DMS53 treated with DMSO at 0.1 percent for 48 hours (cell line): ENCODE measurements around the gene ZDHHC11B.
"Not testable (repeated sequence)": the region's sequence is repeated elsewhere in the genome, so short reads cannot be mapped to it uniquely, and the experiment has no call there.

ENCODE experiments used
- DNase-seq: peaks from one replicate; lab custom pipeline; 2025; ENCODE audit not compliant: unreplicated experiment; lab: John Stamatoyannopoulos, UW

Gene ZDHHC11B

DNA sequence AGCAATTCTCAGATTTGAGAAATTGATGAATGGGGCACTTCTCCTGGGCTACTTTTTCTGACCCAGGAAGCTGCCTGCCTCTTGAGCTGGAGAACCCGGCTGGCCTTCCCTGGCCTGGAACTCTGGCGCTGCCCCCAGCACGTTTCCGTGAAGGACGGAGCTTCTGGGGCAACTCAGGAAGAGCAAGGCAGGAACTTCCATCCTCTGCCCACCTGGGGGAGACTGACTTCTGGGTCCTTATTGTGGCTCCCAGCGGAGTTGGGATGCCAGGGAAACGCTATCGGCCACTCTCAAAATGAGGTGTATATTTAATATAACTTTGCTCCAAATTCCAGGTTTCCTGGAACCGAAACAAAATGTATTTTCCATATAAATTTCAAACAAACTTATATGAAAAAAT is 57.4 kb downstream of the ZDHHC11B start:
- DNase-seq = not testable (repeated sequence)

DNA sequence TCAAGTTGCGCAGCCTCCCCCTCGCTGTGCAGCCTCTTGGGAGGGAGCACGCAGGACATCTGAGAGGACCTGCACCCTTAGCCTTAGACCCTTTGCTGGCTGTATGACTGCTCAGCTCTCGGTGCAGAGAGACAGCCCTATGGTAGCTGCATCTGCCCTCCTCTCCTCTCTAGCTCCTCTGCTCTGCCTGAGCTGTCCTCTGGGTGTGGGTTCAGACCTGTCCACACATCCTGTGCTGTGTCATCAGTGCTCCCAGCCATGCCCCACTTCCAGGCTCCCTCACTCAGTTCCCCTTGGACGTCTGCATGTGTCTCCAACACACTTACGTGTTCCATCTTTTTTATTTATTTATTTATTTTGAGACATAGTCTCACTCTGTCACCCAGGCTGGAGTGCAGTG is 60.7 kb downstream of the ZDHHC11B start:
- DNase-seq = not testable (repeated sequence)

DNA sequence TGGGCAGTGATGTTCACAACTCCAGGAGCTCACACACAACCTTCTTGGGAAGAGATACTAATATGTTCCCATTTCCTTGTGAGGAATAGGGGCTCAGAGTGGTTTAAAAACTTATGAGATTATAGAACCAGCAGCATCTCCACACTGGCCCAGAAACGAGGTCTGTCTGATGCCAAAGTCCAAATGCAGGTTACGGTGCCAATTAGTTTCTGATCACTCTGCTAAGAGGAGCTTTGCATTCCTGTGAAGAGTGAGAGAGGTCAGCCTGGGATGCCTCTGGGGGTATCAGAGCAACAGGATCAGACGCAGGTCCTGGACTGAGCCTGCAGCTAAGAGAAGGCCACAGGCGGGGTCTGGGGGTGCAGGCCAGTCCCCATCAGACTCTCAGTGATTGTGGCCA is 61.2 kb downstream of the ZDHHC11B start:
- not testable (repeated sequence) for DNase-seq

- DNase-seq = not testable (repeated sequence)
These were observed 65.2 kb downstream of the ZDHHC11B start for GRCh38 chr5:719379-719778.

- no peak for DNase-seq
These were observed 67.4 kb downstream of the ZDHHC11B start for GRCh38 chr5:717143-717542.

DNA sequence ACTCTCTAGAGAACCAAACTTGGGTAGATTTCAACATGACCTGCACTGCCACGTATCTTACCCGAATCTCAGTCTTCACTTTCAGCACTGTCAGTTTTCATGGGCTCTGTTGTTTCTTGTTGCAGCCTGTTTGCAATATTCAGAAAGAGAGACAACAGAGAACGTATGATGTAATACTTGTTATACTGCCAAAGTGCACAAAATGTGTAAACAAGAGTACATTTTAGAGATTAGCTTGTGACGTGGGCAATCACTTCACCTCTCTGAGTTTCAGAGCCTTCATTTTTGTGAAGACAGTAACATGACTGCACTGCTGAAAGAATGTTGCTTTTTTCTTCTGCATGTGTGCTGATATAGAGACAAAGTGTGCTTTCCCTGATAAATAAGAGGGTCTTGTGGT is 67.8 kb downstream of the ZDHHC11B start:
- peak; percentile 47 for DNase-seq

DNA sequence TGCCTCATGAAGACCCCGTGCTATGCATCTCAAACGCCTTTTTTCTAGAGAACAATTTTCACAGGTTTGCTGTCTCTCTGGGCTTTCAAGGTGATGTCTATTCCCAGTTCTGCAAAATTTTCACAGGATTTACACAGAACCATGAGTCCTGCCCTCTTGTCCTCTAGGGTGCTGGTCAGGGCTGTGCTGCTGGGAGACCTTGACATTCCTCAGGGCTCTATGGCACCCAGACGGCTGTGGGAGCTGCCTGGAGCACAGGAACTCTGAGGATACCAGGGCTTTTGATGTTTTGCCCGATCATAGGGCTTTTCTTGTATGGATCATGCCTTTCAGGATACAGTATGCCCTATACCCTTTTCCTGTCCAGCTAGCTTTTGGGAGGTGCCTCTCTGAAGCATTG is 68.9 kb downstream of the ZDHHC11B start:
- not testable (repeated sequence) for DNase-seq

DNA sequence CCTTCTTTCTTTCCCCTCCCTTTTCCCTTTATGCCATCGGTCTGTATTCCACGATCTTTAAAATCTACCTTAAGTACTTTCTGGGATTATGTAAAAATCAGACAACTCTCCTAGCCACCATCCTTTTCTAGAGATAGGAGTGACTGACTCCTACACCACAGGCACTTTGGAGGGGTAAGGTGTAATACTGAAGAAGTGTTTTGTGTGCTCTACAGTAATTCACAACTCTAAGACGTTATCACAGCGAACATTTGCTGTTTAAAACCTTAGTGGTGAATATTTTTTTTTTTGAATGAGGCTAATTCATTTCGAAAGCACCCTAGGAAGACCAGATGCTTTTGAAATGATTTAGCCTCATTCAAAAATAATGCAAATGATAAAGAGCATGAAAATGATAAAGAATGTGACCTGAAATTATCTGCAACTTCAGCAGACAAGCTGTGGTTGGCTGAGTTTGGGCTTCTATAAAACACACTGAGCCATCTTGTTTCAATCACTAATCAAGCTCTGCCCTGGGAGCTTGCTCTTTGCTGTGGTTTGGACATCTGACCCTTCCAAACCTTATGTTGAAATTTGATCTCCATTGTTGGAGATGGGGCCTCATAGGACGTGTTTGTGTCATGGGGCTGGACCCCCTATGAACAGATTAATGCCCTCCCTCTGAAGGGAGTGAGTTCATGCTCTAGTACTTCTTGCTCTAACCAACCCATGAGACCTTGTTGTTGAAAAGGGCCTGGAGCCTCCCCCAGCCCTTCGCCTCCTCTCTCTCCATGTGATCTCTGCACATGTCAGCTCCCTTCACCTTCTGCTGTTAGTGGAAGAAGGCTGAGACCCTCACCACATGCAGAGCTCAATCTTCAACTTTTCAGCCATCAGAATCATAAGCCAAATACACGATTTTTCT is 70.1 kb downstream of the ZDHHC11B start:
- not testable (repeated sequence) for DNase-seq

DNA sequence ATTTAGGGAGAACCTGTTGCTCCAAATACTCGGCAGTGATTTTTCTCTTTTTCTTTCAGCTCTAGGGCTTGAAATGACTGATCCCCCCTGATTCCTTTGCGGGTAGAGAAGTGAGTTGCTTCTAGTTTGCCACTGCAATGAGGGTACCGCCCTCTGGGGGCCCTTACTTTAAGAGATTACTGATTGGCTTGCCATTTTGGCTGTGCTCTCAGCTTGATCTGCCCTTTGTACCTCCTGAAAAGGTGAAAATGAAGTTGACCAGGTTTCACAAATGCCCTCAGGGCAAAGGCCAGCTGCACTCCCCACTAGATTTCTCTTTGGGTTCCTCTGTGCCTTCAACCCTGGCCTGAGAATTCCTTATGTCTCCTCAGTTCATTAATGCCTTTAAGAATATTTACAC is 70.8 kb downstream of the ZDHHC11B start:
- DNase-seq = not testable (repeated sequence)

DNA sequence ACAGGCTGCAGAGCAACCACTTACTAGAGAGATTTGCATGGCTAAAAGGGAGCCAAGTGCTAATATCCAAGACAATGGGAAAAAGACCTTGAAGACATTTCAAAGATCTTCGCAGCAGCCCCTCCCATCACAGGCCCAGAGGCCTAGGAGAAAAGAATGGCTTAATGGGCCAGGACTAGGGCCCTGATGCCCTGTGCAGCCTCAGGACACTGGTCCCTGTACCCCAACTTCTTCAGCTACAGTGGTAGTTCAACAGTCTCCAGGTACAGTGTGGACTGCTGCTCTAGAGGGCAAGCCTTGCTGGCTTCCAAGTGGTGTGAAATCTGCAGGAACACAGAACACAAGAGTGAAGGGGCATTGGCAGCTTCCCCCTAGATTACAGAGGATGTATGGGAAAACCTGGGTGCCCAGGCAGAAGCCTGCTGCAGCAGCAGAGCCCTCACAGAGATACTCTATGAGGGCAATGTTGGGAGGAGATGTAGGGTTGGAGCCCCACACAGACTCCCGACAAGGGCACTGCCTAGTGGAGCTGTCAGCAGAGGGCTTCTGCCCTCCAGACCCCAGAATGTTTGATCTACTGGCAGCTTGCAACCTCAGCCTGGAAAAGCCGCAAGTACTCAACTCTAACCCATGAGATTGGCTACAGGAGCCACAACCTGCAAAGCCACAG is 75.5 kb downstream of the ZDHHC11B start:
- DNase-seq = not testable (repeated sequence)

- DNase-seq = not testable (repeated sequence)
These were observed 76.2 kb downstream of the ZDHHC11B start for GRCh38 chr5:708374-708773.

DNA sequence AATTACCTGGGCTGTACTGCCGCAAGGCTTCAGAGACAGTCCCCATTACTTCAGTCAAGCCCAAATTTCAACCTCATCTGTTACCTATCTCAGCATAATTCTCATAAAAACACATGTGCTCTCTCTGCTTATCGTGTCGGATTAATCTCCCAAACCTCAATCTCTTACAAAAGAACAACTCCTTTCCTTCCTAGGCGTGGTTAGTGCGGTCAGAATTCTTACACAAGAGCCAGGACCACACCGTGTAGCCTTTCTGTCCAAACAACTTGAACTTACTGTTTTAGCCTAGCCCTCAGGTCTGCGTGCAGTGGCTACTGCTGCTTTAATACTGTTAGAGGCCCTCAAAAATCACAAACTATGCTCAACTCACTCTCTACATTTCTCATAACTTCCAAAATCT is 78.4 kb downstream of the ZDHHC11B start:
- not testable (repeated sequence) for DNase-seq

DNA sequence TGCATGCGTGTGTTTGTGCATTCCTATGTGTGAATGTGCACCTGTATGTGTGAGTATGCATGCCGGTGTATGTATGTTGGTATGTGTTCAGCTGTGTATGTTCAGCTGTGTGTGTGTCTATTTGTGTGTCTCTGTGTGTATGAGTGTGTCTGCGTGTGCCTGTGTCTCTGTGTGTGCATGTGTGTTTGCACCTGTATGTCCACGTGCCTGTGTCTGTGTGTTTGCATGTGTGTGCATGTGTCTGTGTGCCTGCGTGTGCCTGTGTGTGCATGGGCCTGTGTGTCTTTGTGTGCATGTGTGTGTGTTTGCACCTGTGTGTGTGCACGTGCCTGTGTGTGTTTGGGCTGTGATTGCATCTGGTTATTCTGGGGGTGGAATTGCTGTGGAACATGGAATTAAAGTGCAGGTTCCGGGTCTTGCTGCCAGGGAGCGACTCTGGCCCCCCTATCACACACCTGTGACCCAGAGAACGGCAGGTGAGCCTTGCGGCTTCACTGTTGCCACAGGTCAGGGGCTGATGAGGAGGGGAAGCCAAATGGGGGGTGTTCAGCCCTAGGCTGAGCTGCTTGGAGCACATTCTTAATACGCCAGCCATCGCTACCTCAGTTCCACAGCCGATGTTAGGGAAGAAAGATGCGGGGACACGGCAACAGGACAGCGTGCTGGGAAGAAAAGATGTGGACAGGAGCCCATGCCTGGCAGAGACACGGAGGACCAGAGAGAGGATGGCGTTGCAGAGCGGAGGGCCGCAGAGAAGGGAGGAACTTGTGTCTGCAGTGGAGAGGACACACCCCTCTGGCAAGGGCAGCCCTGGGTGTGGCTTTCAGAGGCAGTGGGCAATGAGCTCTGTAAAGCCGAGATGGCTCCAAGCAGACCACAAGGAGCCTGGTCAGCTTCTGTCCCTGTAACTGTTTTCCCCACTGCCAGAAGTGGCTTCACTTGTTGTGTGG is 87.5 kb downstream of the ZDHHC11B start:
- DNase-seq = not testable (repeated sequence)

GRCh38 chr5:696191-696590 is 88.3 kb downstream of the ZDHHC11B start:
- DNase-seq = not testable (repeated sequence)

DNA sequence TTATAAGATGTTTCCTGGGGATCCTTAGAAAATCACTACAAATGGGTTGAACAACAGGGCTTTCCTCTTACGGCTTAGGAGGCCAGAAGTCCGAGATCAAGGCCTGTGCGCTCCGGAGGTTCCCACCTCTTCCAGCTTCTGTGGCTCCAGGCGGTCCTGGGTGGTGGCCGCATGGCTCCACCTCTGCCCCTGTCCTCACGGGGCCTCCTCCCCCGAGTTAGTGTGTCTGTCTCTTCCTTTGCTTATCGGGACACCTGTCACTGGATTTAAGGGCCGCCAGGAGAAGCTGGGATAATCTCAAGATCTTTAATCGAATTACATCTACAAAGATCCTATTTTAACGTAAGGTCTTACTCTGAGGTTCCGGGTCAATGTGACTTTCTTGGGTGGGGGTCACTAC is 89.1 kb downstream of the ZDHHC11B start:
- DNase-seq = not testable (repeated sequence)

- peak; percentile 14 for DNase-seq
These were observed 90.5 kb downstream of the ZDHHC11B start for GRCh38 chr5:694042-694431.

- DNase-seq = peak; percentile 86
These were observed 91.1 kb downstream of the ZDHHC11B start, which contains the start of gene TPPP for GRCh38 chr5:693271-694041. Gene TPPP, minus strand, starts transcription at chr5:693352. Its CDS starts 15,292 bp downstream, at chr5:678060.

GRCh38 chr5:692529-693041 is 91.9 kb downstream of the ZDHHC11B start:
- DNase-seq = peak; percentile 25

DNA sequence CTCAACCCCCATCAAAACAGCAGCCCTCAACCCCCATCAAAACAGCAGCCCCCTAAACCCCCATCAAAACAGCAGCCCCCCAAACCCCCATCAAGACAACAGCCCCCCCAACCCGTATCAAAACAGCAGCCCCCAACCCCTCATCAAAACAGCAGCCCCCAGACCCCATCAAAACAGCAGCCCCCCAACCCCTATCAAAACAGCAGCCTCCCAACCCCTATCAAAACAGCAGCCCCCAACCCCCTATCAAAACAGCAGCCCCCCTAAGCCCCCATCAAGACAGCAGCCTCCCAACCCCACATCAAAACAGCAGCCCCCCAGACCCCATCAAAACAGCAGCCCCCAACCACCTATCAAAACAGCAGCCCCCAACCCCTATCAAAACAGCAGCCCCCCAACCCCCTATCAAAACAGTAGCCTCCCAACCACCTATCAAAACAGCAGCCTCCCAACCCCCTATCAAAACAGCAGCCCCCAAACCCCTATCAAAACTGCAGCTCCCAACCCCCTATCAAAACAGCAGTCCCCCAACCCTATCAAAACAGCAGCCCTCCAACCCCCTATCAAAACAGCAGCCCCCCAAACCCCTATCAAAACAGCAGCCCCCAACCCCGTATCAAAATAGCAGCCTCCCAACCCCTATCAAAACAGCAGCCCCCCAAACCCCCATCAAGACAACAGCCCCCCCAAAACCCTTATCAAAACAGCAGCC is 92.6 kb downstream of the ZDHHC11B start:
- DNase-seq = no peak
